ENCODE results near the gene CFAP119. TPM values are rescaled to one million over a fixed set of nuclear protein-coding genes. Genes with fewer than 3 reads are reported as not detected.

CFAP119 gene
- total and polyA plus RNA-seq, 2 experiments from 2014 or later: 5.0 to 6.1 TPM

GRCh38 chr16:30737794-30738648, 23.8 kb downstream of the CFAP119 start:
- 97% methylated on average over 25 of the region's 25 CpGs for WGBS (ENCODE audit: low lambda C conversion rate, missing lambda C conversion rate)
- no peak overlapping the region for H3K27ac ChIP-seq
- peaks cover 7% of the 10 kb centered on the region for H3K79me2 ChIP-seq
- no peaks in the 10 kb centered on the region for H3K9me2 ChIP-seq (replicated peaks; ENCODE audit: insufficient read depth)
- H3K27me3 ChIP-seq: no peaks in the 10 kb centered on the region
- H3K9me3 ChIP-seq (ENCODE audit: low read depth): no peaks in the 10 kb centered on the region
- H3K36me3 ChIP-seq (replicated peaks; ENCODE audit: insufficient read depth, low read depth): no peaks in the 10 kb centered on the region
- no peak for TF ChIP-seq EZH2 (IDR thresholded peaks at IDR 0.05; ENCODE audit: borderline replicate concordance)
- no peak for TF ChIP-seq EZH2phosphoT487 (IDR thresholded peaks at IDR 0.05; ENCODE audit: low read depth, severe bottlenecking, unreplicated experiment)
- TF ChIP-seq CTCF (IDR thresholded peaks at IDR 0.05; ENCODE audit: poor library complexity): no peak
- no peak for DNase-seq (ENCODE audit: low spot score)
- H3K4me3 ChIP-seq: no peak overlapping the region
- H3K4me1 ChIP-seq (ENCODE audit: insufficient read depth): peaks cover 14% of the 10 kb centered on the region
- no peak overlapping the region for H2AFZ ChIP-seq
- H4K20me1 ChIP-seq (ENCODE audit: insufficient read depth, poor library complexity, severe bottlenecking): no peaks in the 10 kb centered on the region
- H3K4me2 ChIP-seq: no peak overlapping the region

- Histone ChIP-seq H2AFZ (no peak overlapping the region), H3K4me2 (no peak overlapping the region), H3K4me1 (ENCODE audit: insufficient read depth) (peaks cover 14% of the 10 kb centered on the region), H3K27ac (no peak overlapping the region), H3K9me2 (replicated peaks; ENCODE audit: insufficient read depth) (no peaks in the 10 kb centered on the region), H3K79me2 (peaks cover 3% of the 10 kb centered on the region), H3K9me3 (ENCODE audit: low read depth) (no peaks in the 10 kb centered on the region), H3K36me3 (replicated peaks; ENCODE audit: insufficient read depth, low read depth) (no peaks in the 10 kb centered on the region), H4K20me1 (ENCODE audit: insufficient read depth, poor library complexity, severe bottlenecking) (no peaks in the 10 kb centered on the region), H3K27me3 (no peaks in the 10 kb centered on the region), H3K4me3 (no peak overlapping the region)
- DNase-seq (ENCODE audit: low spot score): no peak
- TF ChIP-seq CTCF (IDR thresholded peaks at IDR 0.05; ENCODE audit: poor library complexity): no peak
- TF ChIP-seq EZH2phosphoT487 (IDR thresholded peaks at IDR 0.05; ENCODE audit: low read depth, severe bottlenecking, unreplicated experiment): no peak
- no peak for TF ChIP-seq EZH2 (IDR thresholded peaks at IDR 0.05; ENCODE audit: borderline replicate concordance)
- 97% methylated on average over 17 of the region's 17 CpGs for WGBS (ENCODE audit: low lambda C conversion rate, missing lambda C conversion rate)
Measured at GRCh38 chr16:30736995-30737793, 24.7 kb downstream of the CFAP119 start.

GRCh38 chr16:30731411-30731810, 30.5 kb downstream of the CFAP119 start:
- Histone ChIP-seq H2AFZ (no peak overlapping the region), H3K4me2 (no peak overlapping the region), H3K4me1 (ENCODE audit: insufficient read depth) (no peaks in the 10 kb centered on the region), H3K27me3 (no peaks in the 10 kb centered on the region), H3K9me3 (ENCODE audit: low read depth) (no peaks in the 10 kb centered on the region), H3K79me2 (peaks cover 16% of the 10 kb centered on the region), H3K36me3 (replicated peaks; ENCODE audit: insufficient read depth, low read depth) (peaks cover 4% of the 10 kb centered on the region), H3K9me2 (replicated peaks; ENCODE audit: insufficient read depth) (no peaks in the 10 kb centered on the region), H3K4me3 (no peak overlapping the region), H3K27ac (no peak overlapping the region), H4K20me1 (ENCODE audit: insufficient read depth, poor library complexity, severe bottlenecking) (no peaks in the 10 kb centered on the region)
- no peak for DNase-seq (ENCODE audit: low spot score)
- WGBS (ENCODE audit: low lambda C conversion rate, missing lambda C conversion rate): 96% methylated on average over 3 of the region's 3 CpGs
- TF ChIP-seq CTCF (IDR thresholded peaks at IDR 0.05; ENCODE audit: poor library complexity) (no peak), EZH2 (IDR thresholded peaks at IDR 0.05; ENCODE audit: borderline replicate concordance) (no peak), EZH2phosphoT487 (IDR thresholded peaks at IDR 0.05; ENCODE audit: low read depth, severe bottlenecking, unreplicated experiment) (no peak)

All from hepatocyte (in vitro differentiated cells).